Stimulated activated CD4-positive, alpha-beta T cell treated with anti-CD3 and anti-CD28 coated beads, Interleukin-15, amount 100 ng/mL, for 1 hour (primary cell): ENCODE measurements around the gene URAD.
"Not testable (repeated sequence)": the region's sequence is repeated elsewhere in the genome, so short reads cannot be mapped to it uniquely, and the experiment has no call there.

Experiments
- DNase-seq, 2 donors: peaks; one replicate each; pipeline ENCODE4 v3.0.0-alpha.2; 2020; ENCODE audit warnings: low read depth in 1 of 2, low spot score in 1 of 2

The URAD gene

GRCh38 chr13:27988520-27988919 lies at the start of gene URAD:
Gene URAD, minus strand, starts transcription at chr13:27988693. Its CDS starts 56 bp downstream, at chr13:27988637.
- no peak for DNase-seq

DNA sequence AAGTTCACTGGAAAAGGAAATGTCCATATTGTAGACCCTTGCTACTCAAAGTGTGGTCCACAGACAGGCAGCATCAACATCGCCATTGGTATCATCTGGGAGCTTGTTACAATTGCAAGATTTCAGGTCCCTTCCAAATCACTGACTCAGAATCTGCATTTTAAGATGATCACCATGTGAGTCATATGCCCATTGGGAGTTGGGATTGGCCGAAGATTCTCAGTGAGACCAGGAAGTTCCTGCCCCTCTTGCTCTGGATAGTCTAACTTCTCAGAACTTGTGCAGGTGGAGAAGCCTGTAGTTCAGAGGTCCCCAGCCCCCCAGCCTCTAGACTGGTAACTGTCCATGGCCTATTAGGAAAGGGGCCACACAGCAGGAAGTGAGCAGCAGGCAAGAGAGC lies 48.9 kb upstream of the URAD start:
- no peak for DNase-seq

- DNase-seq = no peak
These were observed 46.8 kb upstream of the URAD start for GRCh38 chr13:28035146-28035782.

- no peak for DNase-seq
These were observed 45.6 kb upstream of the URAD start for GRCh38 chr13:28033894-28034655.

DNA sequence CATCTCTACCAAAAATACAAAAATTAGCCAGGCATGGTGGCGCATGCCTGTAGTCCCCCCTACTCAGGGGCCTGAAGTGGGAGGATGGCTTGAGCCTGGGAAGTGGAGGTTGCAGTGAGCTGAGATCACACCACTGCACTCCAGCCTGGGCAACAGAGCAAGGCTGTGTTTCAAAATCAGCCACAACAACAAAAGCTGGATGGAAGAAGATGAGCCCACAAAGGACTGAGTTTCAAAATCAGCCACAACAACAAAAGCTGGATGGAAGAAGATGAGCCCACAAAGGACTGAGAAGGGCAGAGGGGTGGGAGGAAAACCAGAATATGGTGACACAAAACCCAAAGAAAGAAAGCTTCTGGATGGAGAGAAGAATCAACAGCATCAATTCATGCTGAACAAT lies 43.9 kb upstream of the URAD start:
- not testable (repeated sequence) for DNase-seq

DNA sequence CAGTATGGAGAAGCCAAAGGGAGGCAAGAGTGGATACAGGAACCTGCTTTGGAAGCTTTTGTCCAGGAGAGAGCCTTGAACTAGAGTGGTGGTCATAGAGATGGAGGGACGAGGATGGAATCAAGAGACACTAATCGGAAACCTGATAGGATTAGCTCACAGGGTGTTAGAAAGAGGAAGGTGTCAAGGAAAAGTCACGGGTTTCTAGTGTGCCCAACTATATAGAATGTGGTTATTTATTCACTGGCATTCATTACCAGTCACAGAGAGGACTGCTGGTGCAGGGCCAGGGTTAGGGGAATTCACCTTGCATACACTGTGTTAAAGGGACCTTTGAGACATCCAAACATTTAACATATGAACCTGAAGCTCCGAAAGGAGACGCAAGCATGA lies 43.4 kb upstream of the URAD start:
- DNase-seq = no peak

- no peak for DNase-seq
These were observed 42.9 kb upstream of the URAD start for GRCh38 chr13:28031220-28031895.

GRCh38 chr13:28027607-28028364 lies 39.3 kb upstream of the URAD start:
- no peak for DNase-seq

DNA sequence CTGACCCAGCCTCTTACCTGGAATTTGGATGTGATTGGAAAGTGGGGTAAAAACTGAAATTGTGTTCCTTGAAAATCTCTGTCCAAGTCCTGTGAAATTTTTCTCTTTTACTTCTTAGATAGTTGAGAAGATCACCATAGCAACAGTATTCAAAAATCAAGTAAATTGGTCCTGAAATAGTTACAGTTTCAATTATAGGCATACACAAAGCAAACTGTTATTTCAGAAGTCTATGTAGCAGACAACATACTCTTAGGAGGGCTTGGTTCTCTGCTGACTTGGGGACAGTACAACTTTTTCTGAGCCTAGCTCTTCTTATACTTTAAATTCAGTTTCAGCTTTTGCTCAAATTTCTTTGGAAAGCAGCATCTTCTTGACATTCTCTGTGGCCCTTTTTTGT lies 38.6 kb upstream of the URAD start:
- DNase-seq = no peak

DNA sequence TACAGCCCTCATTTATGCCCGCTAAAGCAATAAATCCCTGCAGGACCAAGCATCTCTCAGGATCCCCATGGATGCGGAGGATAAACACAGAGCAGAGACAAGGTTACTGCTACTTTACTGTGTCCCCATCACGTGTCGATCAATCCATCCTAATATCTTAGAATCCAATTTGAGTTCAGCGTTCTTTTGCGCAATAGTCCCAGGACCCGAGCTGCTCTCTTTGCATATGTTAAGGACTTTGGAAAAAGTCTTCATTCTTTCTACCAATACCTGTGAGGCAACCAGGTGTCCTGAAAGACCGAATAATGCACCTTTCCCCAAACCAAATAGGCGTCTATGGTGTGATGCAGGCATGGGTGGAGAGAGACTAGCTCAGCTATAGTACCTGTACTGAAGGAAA lies 38.0 kb upstream of the URAD start:
- no peak for DNase-seq

GRCh38 chr13:28022848-28023518 lies 34.5 kb upstream of the URAD start:
- DNase-seq = no peak

- DNase-seq = no peak
These were observed 25.8 kb upstream of the URAD start for GRCh38 chr13:28014301-28014700.

- no peak for DNase-seq
These were observed 25.0 kb upstream of the URAD start for GRCh38 chr13:28013482-28013881.

- DNase-seq = no peak
These were observed 24.4 kb upstream of the URAD start for GRCh38 chr13:28012896-28013295.

- DNase-seq = no peak
These were observed 23.9 kb upstream of the URAD start for GRCh38 chr13:28012383-28012782.

DNA sequence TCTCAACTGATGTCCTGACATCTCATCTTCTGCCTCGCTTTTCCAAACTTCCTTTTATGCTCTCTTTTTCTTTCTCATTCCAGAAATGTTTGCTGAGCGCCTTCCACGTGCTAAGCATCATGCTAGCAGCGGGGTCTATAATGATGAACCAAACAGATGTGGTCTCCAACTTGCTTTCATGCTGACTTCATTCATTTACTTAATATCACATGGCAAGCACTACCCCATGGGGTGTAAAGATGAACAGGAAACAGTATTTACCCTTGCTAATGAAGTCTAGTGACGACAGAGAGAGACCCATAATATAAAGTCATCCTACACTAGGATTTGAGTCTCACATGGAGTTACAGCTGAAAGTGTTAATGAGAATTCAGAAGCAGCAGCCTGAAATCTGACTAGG lies 21.6 kb upstream of the URAD start:
- no peak for DNase-seq

DNA sequence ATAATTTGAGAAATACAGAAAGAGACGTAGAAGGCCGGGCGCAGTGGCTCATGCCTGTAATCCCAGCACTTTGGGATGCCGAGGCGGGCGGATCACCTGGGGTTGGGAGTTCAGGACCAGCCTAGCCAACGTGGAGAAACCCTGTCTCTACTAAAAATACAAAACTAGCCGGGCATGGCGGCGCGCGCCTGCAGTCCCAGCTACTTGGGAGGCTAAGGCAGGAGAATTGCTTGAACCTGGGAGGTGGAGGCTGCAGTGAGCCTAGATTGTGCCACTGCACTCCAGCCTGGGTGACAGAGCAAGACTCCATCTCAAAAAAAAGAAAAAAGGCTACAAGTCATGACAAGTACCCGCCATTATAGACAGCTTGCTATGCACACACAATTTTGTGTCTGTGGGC lies 16.5 kb upstream of the URAD start:
- not testable (repeated sequence) for DNase-seq

GRCh38 chr13:28002886-28003698 lies 14.6 kb upstream of the URAD start:
- DNase-seq = no peak

- no peak for DNase-seq
These were observed 13.5 kb upstream of the URAD start for GRCh38 chr13:28001837-28002473.

DNA sequence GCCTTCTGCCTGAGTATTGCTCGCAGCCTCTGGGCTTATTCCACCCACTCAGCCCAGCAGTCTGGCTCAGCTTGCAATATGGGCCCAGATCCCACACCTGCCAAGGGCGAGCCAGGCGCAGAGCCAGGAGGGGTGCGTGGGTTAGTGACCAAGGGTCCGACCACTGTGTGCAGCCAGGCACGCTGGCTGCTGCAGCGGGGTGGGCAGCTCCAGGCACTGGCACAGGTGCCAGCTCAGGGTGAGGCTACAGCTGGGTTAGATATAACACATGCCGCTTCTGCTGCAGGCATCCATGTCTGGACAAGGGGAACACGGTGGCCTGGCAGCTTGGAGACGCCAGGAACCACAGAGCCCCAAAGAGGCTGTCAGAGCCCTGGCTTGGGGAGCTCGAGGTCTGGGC lies 12.6 kb upstream of the URAD start:
- no peak for DNase-seq
